RWPE1 (cell line): ENCODE data around the gene TNXB.
"Not testable (repeated sequence)": the region's sequence is repeated elsewhere in the genome, so short reads cannot be mapped to it uniquely, and the experiment has no call there.

Source experiments
- CTCF ChIA-PET: fragments of 350-600 bp; sonication (Branson Sonifier 250); formaldehyde crosslinking; extraction: SDS; loops from one replicate; lab custom pipeline; 2021; lab: Yijun Ruan, JAX
- POLR2A ChIA-PET: fragments of 400-600 bp; formaldehyde crosslinking; extraction: SDS; loops from one replicate; lab custom pipeline; 2020; ENCODE audit warnings: antibody characterized with exemption; ENCODE audit not compliant: low non-redundant PET; lab: Yijun Ruan, JAX
- DNase-seq: peaks from one replicate; pipeline ENCODE4 v3.0.0; 2012; ENCODE audit warnings: low spot score
- H3K27ac ChIP-seq: fragments of 450-650 bp; 2 replicates; pipeline ENCODE4 v1.5.1; 2017

The TNXB gene

DNA sequence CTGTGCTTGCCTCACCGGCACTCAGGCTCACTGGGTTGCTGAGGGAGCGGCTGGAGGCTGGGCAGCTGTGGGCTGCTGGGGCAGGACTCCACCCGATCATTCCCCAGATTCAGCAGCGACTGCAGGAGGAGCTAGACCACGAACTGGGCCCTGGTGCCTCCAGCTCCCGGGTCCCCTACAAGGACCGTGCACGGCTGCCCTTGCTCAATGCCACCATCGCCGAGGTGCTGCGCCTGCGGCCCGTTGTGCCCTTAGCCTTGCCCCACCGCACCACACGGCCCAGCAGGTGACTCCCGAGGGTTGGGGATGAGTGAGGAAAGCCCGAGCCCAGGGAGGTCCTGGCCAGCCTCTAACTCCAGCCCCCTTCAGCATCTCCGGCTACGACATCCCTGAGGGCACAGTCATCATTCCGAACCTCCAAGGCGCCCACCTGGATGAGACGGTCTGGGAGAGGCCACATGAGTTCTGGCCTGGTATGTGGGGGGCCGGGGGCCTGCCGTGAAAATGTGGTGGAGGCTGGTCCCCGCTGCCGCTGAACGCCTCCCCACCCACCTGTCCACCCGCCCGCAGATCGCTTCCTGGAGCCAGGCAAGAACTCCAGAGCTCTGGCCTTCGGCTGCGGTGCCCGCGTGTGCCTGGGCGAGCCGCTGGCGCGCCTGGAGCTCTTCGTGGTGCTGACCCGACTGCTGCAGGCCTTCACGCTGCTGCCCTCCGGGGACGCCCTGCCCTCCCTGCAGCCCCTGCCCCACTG is 68.7 kb downstream of the TNXB start:
- CTCF ChIA-PET, POLR2A ChIA-PET: not testable (repeated sequence)

DNA sequence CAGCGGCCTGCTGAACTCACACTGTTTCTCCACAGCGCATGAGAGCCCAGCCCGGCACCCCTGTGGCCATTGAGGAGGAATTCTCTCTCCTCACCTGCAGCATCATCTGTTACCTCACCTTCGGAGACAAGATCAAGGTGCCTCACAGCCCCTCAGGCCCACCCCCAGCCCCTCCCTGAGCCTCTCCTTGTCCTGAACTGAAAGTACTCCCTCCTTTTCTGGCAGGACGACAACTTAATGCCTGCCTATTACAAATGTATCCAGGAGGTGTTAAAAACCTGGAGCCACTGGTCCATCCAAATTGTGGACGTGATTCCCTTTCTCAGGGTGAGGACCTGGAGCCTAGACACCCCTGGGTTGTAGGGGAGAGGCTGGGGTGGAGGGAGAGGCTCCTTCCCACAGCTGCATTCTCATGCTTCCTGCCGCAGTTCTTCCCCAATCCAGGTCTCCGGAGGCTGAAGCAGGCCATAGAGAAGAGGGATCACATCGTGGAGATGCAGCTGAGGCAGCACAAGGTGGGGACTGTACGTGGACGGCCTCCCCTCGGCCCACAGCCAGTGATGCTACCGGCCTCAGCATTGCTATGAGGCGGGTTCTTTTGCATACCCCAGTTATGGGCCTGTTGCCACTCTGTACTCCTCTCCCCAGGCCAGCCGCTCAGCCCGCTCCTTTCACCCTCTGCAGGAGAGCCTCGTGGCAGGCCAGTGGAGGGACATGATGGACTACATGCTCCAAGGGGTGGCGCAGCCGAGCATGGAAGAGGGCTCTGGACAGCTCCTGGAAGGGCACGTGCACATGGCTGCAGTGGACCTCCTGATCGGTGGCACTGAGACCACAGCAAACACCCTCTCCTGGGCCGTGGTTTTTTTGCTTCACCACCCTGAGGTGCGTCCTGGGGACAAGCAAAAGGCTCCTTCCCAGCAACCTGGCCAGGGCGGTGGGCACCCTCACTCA is 69.5 kb downstream of the TNXB start:
- CTCF ChIA-PET = interaction anchor here (1.0 kb wide), 1 partner anchor 8 kb away, joined by 3 read pairs; no protein-coding TSS in a partner anchor
- DNase-seq, H3K27ac ChIP-seq, POLR2A ChIA-PET: not testable (repeated sequence)

More for the DNA sequence above, 68.7 kb downstream of the TNXB start:
- not testable (repeated sequence) for H3K27ac ChIP-seq, DNase-seq

DNA sequence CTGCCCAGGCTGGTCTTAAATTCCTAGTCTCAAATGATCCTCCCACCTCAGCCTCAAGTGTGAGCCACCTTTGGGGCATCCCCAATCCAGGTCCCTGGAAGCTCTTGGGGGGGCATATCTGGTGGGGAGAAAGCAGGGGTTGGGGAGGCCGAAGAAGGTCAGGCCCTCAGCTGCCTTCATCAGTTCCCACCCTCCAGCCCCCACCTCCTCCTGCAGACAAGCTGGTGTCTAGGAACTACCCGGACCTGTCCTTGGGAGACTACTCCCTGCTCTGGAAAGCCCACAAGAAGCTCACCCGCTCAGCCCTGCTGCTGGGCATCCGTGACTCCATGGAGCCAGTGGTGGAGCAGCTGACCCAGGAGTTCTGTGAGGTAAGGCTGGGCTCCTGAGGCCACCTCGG is 70.3 kb downstream of the TNXB start:
- CTCF ChIA-PET = interaction anchor here (1.0 kb wide), 1 partner anchor 9 kb away, joined by 3 read pairs; no protein-coding TSS in a partner anchor
- DNase-seq, H3K27ac ChIP-seq, POLR2A ChIA-PET: not testable (repeated sequence)

DNA sequence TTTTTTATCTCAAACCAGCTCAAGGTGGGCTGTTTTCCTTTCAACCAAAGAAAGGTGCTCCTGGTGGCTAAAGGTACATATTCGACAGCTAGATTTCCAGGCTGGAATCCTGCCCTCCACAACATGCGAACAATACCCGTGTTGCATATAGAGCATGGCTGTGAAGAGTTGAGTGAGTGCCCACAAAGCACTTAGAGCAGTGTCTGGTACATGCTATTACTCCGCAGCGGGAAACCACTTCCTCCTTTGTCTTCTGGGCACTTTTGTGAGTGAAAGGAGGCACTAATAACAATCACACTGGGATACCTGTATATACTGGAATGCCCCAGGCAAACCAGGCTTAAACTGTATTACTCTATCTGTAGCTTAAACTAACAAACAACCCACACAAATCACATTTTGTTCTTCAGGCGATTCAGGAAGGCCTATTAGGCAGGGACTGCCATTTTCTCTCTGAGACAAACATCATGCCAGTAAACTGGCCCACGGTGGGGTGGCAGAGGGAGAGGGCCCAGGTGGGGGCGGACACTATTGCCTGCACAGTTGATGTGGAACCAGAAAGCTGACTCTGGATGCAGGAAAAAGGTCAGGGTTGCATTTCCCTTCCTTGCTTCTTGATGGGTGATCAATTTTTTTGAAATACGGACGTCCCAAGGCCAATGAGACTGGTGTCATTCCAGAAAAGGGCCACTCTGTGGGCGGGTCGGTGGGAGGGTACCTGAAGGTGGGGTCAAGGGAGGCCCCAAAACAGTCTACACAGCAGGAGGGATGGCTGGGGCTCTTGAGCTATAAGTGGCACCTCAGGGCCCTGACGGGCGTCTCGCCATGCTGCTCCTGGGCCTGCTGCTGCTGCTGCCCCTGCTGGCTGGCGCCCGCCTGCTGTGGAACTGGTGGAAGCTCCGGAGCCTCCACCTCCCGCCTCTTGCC is 71.3 kb downstream of the TNXB start, which contains the start of gene CYP21A2:
CYP21A2 (plus strand) TSS at position 818 of the 927 bp plus-strand sequence; CDS start at position 826, 8 bp downstream.
- CTCF ChIA-PET = interaction anchor here (0.8 kb wide), 1 partner anchor 81 kb away, joined by 3 read pairs; no protein-coding TSS in a partner anchor
- DNase-seq, H3K27ac ChIP-seq, POLR2A ChIA-PET: not testable (repeated sequence)

DNA sequence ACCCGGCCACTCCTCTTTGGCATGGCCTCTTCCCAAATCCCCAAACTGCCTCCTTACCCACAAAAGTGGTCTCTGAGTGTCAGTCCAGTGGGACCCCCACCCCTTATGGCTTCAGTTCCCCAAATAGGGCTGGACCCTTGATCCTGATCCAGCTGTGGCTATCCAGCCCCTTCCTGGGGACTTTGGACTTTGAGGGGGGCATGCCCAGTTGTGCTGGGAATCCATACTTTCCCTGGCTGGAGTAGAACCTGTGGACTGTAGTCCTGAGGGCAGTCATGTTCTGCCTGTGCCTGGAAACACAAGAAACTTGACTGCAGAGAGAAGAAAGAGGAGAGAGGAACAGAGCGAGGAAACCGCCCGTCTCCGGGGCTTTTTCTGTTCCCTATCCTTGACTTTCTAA is 72.0 kb downstream of the TNXB start:
- POLR2A ChIA-PET, DNase-seq, H3K27ac ChIP-seq: not testable (repeated sequence)
- CTCF ChIA-PET = interaction anchor here (0.8 kb wide), 1 partner anchor 82 kb away, joined by 3 read pairs; no protein-coding TSS in a partner anchor

DNA sequence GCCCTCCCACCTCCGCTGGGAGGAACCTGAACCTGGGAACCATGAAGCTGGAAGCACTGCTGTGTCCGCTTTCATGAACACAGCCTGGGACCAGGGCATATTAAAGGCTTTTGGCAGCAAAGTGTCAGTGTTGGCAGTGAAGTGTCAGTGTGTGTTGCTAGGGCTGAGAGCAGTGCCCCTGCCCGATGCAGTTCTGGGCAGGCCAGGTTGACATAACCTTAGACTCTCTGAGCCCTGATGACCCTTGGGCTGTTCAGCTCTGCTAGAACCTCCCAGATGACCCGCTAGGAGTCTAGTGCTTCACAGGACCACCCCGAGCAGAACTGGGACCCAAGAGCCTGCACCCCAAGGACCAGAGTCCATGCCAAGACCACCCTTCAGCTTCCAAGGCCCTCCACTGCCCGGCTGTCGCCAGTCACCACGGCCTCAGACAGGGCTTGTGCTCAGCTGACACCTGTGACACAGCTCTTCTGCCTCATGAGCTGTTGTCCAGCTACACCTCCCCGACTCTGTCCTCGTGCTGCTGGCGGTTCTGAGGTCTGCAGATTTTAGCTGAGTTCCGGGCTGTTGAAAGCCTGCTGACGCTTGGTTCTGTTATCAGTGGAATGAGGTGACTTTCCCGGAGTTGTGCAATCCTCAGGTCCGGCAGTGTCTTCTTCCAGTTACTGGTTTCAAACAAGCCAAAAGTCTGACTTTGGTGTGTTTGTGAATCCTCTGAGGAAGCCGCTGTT is 73.7 kb downstream of the TNXB start:
- DNase-seq, POLR2A ChIA-PET, CTCF ChIA-PET, H3K27ac ChIP-seq: not testable (repeated sequence)

DNA sequence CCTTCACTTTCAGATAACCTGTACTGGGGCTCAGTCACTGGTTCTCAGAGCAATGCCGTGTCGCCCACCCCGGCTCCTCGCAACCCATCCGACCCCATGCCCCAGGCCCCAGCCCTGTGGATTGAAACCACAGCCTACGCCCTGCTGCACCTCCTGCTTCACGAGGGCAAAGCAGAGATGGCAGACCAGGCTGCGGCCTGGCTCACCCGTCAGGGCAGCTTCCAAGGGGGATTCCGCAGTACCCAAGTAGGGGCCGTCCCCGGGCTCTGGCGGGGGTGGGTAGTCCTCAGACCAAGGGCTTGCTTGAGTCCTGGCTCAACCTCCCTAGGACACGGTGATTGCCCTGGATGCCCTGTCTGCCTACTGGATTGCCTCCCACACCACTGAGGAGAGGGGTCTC is 79.6 kb downstream of the TNXB start:
- H3K27ac ChIP-seq, CTCF ChIA-PET, POLR2A ChIA-PET, DNase-seq: not testable (repeated sequence)

DNA sequence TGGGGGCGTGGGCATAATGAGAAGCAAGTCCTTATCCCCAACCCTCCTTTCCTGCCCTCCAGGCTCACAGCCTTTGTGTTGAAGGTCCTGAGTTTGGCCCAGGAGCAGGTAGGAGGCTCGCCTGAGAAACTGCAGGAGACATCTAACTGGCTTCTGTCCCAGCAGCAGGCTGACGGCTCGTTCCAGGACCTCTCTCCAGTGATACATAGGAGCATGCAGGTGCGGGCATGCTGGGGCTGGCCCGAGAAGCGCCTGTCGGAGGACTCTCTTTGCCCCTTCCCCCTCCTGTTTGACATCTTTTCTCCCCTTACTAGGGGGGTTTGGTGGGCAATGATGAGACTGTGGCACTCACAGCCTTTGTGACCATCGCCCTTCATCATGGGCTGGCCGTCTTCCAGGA is 80.5 kb downstream of the TNXB start:
- POLR2A ChIA-PET, CTCF ChIA-PET: not testable (repeated sequence)

DNA sequence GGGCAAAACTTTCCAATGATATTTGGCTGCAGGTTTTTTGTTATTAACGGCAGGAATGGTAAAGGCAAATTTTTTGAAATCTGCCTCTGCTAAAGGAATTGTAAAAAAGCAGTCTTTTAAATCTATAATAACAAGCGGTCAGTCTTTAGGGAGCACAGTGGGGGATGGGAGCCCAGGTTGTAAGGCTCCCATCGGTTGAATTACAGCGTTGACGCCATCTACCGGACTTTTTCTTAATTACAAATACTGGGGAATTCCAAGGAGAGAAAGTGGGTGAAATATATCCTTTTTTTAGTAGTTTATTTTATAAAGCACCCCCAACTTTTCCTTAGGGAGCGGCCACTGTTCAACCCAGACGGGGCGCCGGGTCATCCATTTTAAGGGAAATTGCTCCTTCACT is 87.0 kb downstream of the TNXB start:
- DNase-seq, H3K27ac ChIP-seq, POLR2A ChIA-PET, CTCF ChIA-PET: not testable (repeated sequence)

More for the DNA sequence above, 80.5 kb downstream of the TNXB start:
- not testable (repeated sequence) for H3K27ac ChIP-seq, DNase-seq

DNA sequence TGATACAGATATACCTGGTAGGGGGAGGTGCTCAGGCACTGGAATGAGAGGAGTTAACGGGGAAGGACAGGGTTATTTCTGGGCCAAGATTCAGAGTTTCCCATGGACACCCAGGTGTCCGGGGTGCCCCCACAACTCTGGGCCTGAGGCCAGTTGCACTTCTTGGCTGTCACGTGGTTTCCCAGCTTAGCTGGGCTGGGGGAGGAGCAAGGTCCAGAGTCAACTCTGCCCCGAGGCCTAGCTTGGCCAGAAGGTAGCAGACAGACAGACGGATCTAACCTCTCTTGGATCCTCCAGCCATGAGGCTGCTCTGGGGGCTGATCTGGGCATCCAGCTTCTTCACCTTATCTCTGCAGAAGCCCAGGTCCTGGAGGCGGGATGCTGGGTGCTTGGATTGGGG is 94.6 kb downstream of the TNXB start, which contains the start of gene C4B:
C4B (plus strand) TSS at position 249 of the 400 bp plus-strand sequence; CDS start at position 300, 51 bp downstream.
- CTCF ChIA-PET, POLR2A ChIA-PET, DNase-seq, H3K27ac ChIP-seq: not testable (repeated sequence)

DNA sequence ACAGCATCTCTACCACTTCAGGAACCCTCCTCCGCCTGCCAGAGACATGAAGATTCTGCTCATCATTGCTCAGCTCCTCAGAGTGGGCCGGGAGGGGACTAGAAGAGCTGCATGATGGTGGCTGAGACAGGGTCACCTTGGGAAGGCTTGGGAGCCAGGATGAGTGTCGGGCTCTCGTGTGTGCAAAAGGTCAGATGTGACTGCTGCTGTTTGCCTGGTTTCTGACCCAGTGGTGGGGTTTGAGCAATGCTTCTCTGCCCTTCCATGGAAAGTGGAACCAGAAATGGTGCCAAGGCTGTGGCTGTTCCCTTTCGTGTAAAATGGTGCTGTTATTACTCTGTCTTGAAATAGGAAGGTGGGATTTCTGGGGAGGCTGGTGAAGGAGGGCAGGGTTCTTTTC is 95.4 kb downstream of the TNXB start:
- POLR2A ChIA-PET, DNase-seq, CTCF ChIA-PET, H3K27ac ChIP-seq: not testable (repeated sequence)

DNA sequence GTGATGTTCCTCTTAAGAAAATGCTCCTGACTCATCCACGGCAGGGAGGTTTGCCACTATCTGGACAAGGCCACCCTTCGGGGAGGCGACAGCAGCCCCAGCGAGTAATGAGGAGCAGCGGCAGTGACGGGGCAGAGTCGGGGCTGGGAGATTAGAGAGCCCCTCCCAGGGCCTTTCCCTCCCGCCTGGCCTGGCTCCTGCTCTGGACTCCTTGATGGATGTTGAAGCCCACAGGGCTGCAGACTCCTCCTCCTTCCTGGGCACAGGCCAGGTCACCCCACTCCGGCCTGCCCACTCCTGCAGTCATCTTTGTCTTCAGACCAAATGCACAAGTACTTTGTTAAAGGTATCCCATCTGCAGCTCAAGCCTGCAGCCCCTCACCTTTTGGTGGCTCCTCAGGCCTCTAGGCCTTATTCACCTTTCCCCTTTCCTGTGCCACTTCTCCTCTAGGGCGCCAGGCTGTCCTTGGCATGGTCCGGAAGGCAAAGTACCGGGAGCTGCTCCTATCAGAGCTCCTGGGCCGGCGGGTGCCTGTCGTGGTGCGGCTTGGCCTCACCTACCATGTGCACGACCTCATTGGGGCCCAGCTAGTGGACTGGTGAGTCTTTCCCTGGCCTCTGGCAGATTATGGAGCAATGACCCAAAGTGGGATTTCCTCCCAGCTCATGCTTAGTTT is 96.1 kb downstream of the TNXB start:
- H3K27ac ChIP-seq, DNase-seq, POLR2A ChIA-PET, CTCF ChIA-PET: not testable (repeated sequence)

DNA sequence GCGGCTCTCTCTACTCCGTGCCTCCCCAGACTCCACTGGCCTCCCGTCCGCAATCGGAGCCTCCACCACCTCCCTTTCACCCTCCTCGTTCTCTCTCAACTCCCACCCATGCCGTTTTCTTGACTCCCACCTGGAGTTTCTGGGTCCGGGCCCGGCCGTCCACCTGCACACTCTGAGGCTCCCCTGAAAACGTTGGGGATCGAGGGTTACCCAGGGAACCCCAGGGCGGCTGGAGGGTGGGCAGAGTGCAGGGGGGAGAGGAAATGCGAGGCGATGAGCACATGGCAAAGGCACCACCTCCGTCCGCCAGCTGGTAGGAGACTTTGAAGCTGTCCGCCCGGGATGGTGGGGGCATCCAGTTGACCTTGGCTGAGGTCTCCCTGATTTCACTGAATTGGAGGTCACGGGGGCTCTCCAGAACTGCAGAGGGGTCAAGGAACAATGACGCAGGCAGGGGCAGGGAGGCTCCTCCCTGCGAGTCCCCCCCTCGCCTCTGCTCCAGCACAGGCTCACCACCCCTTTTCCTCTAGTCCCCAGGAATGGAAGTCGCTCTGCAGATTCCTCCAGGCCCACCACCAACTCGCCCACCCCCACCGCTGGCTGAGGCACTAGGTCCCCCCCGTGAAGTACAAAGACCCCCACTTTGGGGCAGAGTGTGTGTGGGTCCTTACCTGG is 98.1 kb downstream of the TNXB start:
- CTCF ChIA-PET, DNase-seq, H3K27ac ChIP-seq, POLR2A ChIA-PET: not testable (repeated sequence)

DNA sequence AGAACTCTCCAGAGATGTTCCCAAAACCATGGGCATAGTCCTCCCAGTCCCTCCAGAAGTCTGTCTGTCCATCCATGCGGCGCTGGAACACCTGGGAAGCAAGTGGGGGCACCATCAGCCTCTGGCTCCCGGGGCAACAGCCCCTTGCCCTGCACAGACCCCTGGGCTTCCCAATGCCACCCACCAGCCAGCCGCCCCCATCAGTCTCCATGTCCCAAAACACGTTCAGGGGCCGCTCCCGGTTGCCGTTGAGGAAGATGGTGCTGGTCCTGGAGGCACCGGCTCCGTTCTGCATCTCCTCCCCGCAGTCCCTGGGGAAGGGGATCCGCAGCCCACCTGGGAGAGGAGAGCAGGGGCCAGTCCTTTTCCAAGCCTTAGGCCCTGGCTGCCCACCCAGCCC is 99.6 kb downstream of the TNXB start:
- CTCF ChIA-PET, POLR2A ChIA-PET: not testable (repeated sequence)

More for the DNA sequence above, 99.6 kb downstream of the TNXB start:
- H3K27ac ChIP-seq, DNase-seq: not testable (repeated sequence)
